ENCODE data around the gene HSPG2. TPM values are rescaled to one million over a fixed set of nuclear protein-coding genes. Genes with fewer than 3 reads are reported as not detected.

Gene HSPG2
- total RNA-seq, 1 donor, result 166 TPM

- no peak for TF ChIP-seq CTCF (IDR thresholded peaks at IDR 0.05; ENCODE audit: insufficient read depth, low read depth, low read length)
- no peak overlapping the region for H3K4me3 ChIP-seq (ENCODE audit: low read depth, low read length)
- DNase-seq (ENCODE audit: low read depth), result no peak
Measured at GRCh38 chr1:21874778-21875547, 62.1 kb downstream of the HSPG2 start.

GRCh38 chr1:21874328-21874727 is 62.8 kb downstream of the HSPG2 start:
- DNase-seq (ENCODE audit: low read depth), result no peak
- TF ChIP-seq CTCF (IDR thresholded peaks at IDR 0.05; ENCODE audit: insufficient read depth, low read depth, low read length), result no peak
- H3K4me3 ChIP-seq (ENCODE audit: low read depth, low read length), result no peak overlapping the region

GRCh38 chr1:21873761-21874160 is 63.3 kb downstream of the HSPG2 start:
- TF ChIP-seq CTCF (IDR thresholded peaks at IDR 0.05; ENCODE audit: insufficient read depth, low read depth, low read length), result no peak

GRCh38 chr1:21873174-21873573 is 63.9 kb downstream of the HSPG2 start:
- no peak overlapping the region for H3K4me3 ChIP-seq (ENCODE audit: low read depth, low read length)
- no peak for TF ChIP-seq CTCF (IDR thresholded peaks at IDR 0.05; ENCODE audit: insufficient read depth, low read depth, low read length)
- DNase-seq (ENCODE audit: low read depth), result no peak

More at GRCh38 chr1:21873761-21874160, 63.3 kb downstream of the HSPG2 start:
- no peak overlapping the region for H3K4me3 ChIP-seq (ENCODE audit: low read depth, low read length)
- no peak for DNase-seq (ENCODE audit: low read depth)

GRCh38 chr1:21872445-21873079 is 64.5 kb downstream of the HSPG2 start:
- no peak for DNase-seq (ENCODE audit: low read depth)
- TF ChIP-seq CTCF (IDR thresholded peaks at IDR 0.05; ENCODE audit: insufficient read depth, low read depth, low read length), result no peak
- no peak overlapping the region for H3K4me3 ChIP-seq (ENCODE audit: low read depth, low read length)

- no peak for DNase-seq (ENCODE audit: low read depth)
- no peak for TF ChIP-seq CTCF (IDR thresholded peaks at IDR 0.05; ENCODE audit: insufficient read depth, low read depth, low read length)
- H3K4me3 ChIP-seq (ENCODE audit: low read depth, low read length), result no peak overlapping the region
Measured at GRCh38 chr1:21871943-21872342, 65.2 kb downstream of the HSPG2 start.

Measured in fibroblast of villous mesenchyme (primary cell).